GM21825 (cell line): ENCODE results near the gene SMAD4.
"Not testable (repeated sequence)": the region's sequence is repeated elsewhere in the genome, so short reads cannot be mapped to it uniquely, and the experiment has no call there.

Experiments used
- ATAC-seq: cut with Tn5 transposase; IDR thresholded peaks from one replicate; pipeline ENCODE4 v1.9.1; 2021; ENCODE audit warnings: mild to moderate bottlenecking, moderate library complexity; ENCODE audit not compliant: unreplicated experiment

Gene SMAD4

GRCh38 chr18:51068105-51068504 lies 38.1 kb downstream of the SMAD4 start:
- ATAC-seq = no peak

- no peak for ATAC-seq
Measured at GRCh38 chr18:51069885-51070284, 39.9 kb downstream of the SMAD4 start.

- no peak for ATAC-seq
Measured at GRCh38 chr18:51070545-51070944, 40.5 kb downstream of the SMAD4 start.

GRCh38 chr18:51072586-51073313 lies 42.7 kb downstream of the SMAD4 start:
- ATAC-seq = no peak

GRCh38 chr18:51074605-51075004 lies 44.6 kb downstream of the SMAD4 start:
- peak; percentile 73 for ATAC-seq

GRCh38 chr18:51076503-51076902 lies 46.5 kb downstream of the SMAD4 start:
- ATAC-seq = no peak

GRCh38 chr18:51077217-51077616 lies 47.2 kb downstream of the SMAD4 start:
- ATAC-seq = peak; percentile 68

- no peak for ATAC-seq
Measured at GRCh38 chr18:51078026-51078425, 48.0 kb downstream of the SMAD4 start.

- ATAC-seq = peak; percentile 65
Measured at GRCh38 chr18:51082571-51083267, 52.7 kb downstream of the SMAD4 start.

GRCh38 chr18:51083398-51083797 lies 53.4 kb downstream of the SMAD4 start:
- ATAC-seq = no peak

GRCh38 chr18:51088410-51088809 lies 58.4 kb downstream of the SMAD4 start:
- no peak for ATAC-seq

GRCh38 chr18:51089691-51090090 lies 59.7 kb downstream of the SMAD4 start:
- ATAC-seq = no peak

- no peak for ATAC-seq
Measured at GRCh38 chr18:51091270-51091669, 61.3 kb downstream of the SMAD4 start.

GRCh38 chr18:51092117-51092516 lies 62.1 kb downstream of the SMAD4 start:
- no peak for ATAC-seq

- ATAC-seq = not testable (repeated sequence)
Measured at GRCh38 chr18:51092967-51093366, 63.0 kb downstream of the SMAD4 start.

- no peak for ATAC-seq
Measured at GRCh38 chr18:51097021-51097822, 67.2 kb downstream of the SMAD4 start.

GRCh38 chr18:51098082-51098481 lies 68.1 kb downstream of the SMAD4 start:
- no peak for ATAC-seq

- no peak for ATAC-seq
Measured at GRCh38 chr18:51098513-51098912, 68.5 kb downstream of the SMAD4 start.

- no peak for ATAC-seq
Measured at GRCh38 chr18:51100385-51101120, 70.5 kb downstream of the SMAD4 start.

GRCh38 chr18:51107082-51107481 lies 77.1 kb downstream of the SMAD4 start:
- no peak for ATAC-seq
